ENCODE results near the gene CDH13.

GRCh38 chr16:82971126-82971525 lies 344.4 kb downstream of the CDH13 start:
- TF ChIP-seq CTCF (conservative IDR thresholded peaks at IDR 0.05; ENCODE audit: low read depth, low read length) (no peak), EZH2 (IDR thresholded peaks at IDR 0.05; ENCODE audit: borderline replicate concordance, low read depth, low read length, poor library complexity, severe bottlenecking) (no peak)

Data from A673 (cell line).